WTC11 (cell line): ENCODE measurements around the gene FYN.

ENCODE experiments used
- ATF3 ChIP-seq: sonication (generic); formaldehyde crosslinking; conservative IDR thresholded peaks from 2 replicates; pipeline ENCODE4 v1.8.1; 2022; ENCODE audit warnings: mild to moderate bottlenecking, missing genetic modification reagents
- MAX ChIP-seq: sonication (generic); formaldehyde crosslinking; IDR thresholded peaks from 2 replicates; pipeline ENCODE4 v1.8.0; 2022; ENCODE audit warnings: mild to moderate bottlenecking, missing genetic modification reagents
- ZNF396 ChIP-seq: fragments of 250-450 bp; sonication (Bioruptor Pico); IDR thresholded peaks from 2 replicates; pipeline ENCODE4 v1.8.0; 2021; ENCODE audit warnings: mild to moderate bottlenecking, moderate library complexity, borderline replicate concordance
- TF ChIP-seq, protein P1 (sequence below): sonication (generic); formaldehyde crosslinking; IDR thresholded peaks from 2 replicates; pipeline ENCODE4 v1.8.1; 2023; ENCODE audit warnings: mild to moderate bottlenecking, missing genetic modification reagents, moderate library complexity
- TF ChIP-seq, protein P2 (sequence below): fragments of 200-600 bp; IDR thresholded peaks from 2 replicates; pipeline ENCODE4 v1.8.0; 2022; ENCODE audit warnings: antibody characterized with exemption

- TF ChIP-seq, protein P1, sequence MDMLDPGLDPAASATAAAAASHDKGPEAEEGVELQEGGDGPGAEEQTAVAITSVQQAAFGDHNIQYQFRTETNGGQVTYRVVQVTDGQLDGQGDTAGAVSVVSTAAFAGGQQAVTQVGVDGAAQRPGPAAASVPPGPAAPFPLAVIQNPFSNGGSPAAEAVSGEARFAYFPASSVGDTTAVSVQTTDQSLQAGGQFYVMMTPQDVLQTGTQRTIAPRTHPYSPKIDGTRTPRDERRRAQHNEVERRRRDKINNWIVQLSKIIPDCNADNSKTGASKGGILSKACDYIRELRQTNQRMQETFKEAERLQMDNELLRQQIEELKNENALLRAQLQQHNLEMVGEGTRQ (CRISPR knock-in tag): no peak
- TF ChIP-seq ATF3 (CRISPR knock-in tag) (no peak), MAX (CRISPR knock-in tag) (no peak), ZNF396 (no peak)
- TF ChIP-seq, protein P2, sequence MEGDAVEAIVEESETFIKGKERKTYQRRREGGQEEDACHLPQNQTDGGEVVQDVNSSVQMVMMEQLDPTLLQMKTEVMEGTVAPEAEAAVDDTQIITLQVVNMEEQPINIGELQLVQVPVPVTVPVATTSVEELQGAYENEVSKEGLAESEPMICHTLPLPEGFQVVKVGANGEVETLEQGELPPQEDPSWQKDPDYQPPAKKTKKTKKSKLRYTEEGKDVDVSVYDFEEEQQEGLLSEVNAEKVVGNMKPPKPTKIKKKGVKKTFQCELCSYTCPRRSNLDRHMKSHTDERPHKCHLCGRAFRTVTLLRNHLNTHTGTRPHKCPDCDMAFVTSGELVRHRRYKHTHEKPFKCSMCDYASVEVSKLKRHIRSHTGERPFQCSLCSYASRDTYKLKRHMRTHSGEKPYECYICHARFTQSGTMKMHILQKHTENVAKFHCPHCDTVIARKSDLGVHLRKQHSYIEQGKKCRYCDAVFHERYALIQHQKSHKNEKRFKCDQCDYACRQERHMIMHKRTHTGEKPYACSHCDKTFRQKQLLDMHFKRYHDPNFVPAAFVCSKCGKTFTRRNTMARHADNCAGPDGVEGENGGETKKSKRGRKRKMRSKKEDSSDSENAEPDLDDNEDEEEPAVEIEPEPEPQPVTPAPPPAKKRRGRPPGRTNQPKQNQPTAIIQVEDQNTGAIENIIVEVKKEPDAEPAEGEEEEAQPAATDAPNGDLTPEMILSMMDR: no peak
Measured at GRCh38 chr6:111848262-111848812, 24.9 kb downstream of the FYN start.
